H1 (cell line): ENCODE measurements around the gene SLC25A21. TPM values are rescaled to one million over a fixed set of nuclear protein-coding genes. Genes with fewer than 3 reads are reported as not detected.

Experiments
- BRCA1 ChIP-seq: IDR thresholded peaks from 2 replicates; pipeline ENCODE4 v1.6.1; 2012; ENCODE audit warnings: low read depth, low read length, improper control_type of control experiment
- CBX5 ChIP-seq: fragments of 300-800, 300-1000 bp; sonication (generic); IDR thresholded peaks from 2 replicates; pipeline ENCODE4 v1.7.1; 2016; ENCODE audit warnings: antibody characterized with exemption, low read length, low read depth
- CHD7 ChIP-seq: fragments of 300-600 bp; sonication (generic); IDR thresholded peaks from 2 replicates; pipeline ENCODE4 v1.7.1; 2012; ENCODE audit warnings: low read length, moderate library complexity, mild to moderate bottlenecking, inconsistent platforms; ENCODE audit not compliant: insufficient replicate concordance
- CREB1 ChIP-seq: IDR thresholded peaks from 2 replicates; pipeline ENCODE4 v1.6.1; 2012; ENCODE audit warnings: inconsistent platforms
- E2F6 ChIP-seq: IDR thresholded peaks from 2 replicates; pipeline ENCODE4 v1.6.1; 2012; ENCODE audit warnings: inconsistent platforms
- EGR1 ChIP-seq: IDR thresholded peaks from 2 replicates; pipeline ENCODE4 v1.6.1; 2011; ENCODE audit warnings: low read depth, low read length, borderline replicate concordance
- HDAC6 ChIP-seq: IDR thresholded peaks from one replicate; pipeline ENCODE4 v1.7.1; 2012; ENCODE audit warnings: low read depth, mild to moderate bottlenecking, inconsistent platforms, low read length, moderate library complexity
- JUND ChIP-seq: IDR thresholded peaks from 2 replicates; pipeline ENCODE4 v1.6.1; 2011; ENCODE audit warnings: mild to moderate bottlenecking, improper control_type of control experiment, low read length
- POU5F1 ChIP-seq: IDR thresholded peaks from 2 replicates; pipeline ENCODE4 v1.6.1; 2011; ENCODE audit warnings: low read depth, mild to moderate bottlenecking, low read length, moderate library complexity
- TAF7 ChIP-seq: optimal IDR thresholded peaks from 2 replicates; pipeline ENCODE3; 2011; ENCODE audit warnings: low read depth, mild to moderate bottlenecking, inconsistent platforms, low read length, moderate library complexity, borderline replicate concordance
- TCF12 ChIP-seq: IDR thresholded peaks from 2 replicates; pipeline ENCODE4 v1.6.1; 2011; ENCODE audit warnings: low read depth, mild to moderate bottlenecking, low read length
- YY1 ChIP-seq: IDR thresholded peaks from 2 replicates; pipeline ENCODE4 v1.6.1; 2011; ENCODE audit warnings: low read depth, mild to moderate bottlenecking, low read length
- polyA plus RNA-seq, 7 experiments: library from polyadenylated mRNA; depleted of rRNA in 3 of 7; stranded (reverse) in 5 of 7; unstranded in 2 of 7; fragments of >200 nt in 5 of 7; fragments of 200-250 nt in 2 of 7; gene quantifications; 1 replicate in 5 of 7; 2 replicates in 1 of 7; 4 replicates in 1 of 7; pipeline versions ENCODE4 v1.2.1 to v1.2.3, GENCODE V29; 2011 to 2013; ENCODE audit warnings: missing spikeins in 2 of 7, mixed read lengths in 2 of 7
- total RNA-seq: library from RNA; stranded (reverse); fragmentation: NEBNext Ultra II Directional; extraction: Animal tissue kit (Norgen Biotek cat#: 25700); gene quantifications from 2 replicates; pipeline ENCODE4 v1.2.1, GENCODE V29; 2021

Gene SLC25A21
- total and polyA plus RNA-seq, 2 of the 8 experiments (the other 6 are each of a cell fraction or from before 2014, with no cell fraction given) = 6.9 to 15.7 TPM

- TF ChIP-seq CHD7 = no peak
- TF ChIP-seq YY1 = no peak
- TF ChIP-seq E2F6 = no peak
- no peak for TF ChIP-seq TCF12
- no peak for TF ChIP-seq JUND
- no peak for TF ChIP-seq HDAC6
- TF ChIP-seq TAF7 = no peak
- TF ChIP-seq EGR1 = no peak
- no peak for TF ChIP-seq BRCA1
- TF ChIP-seq CREB1 = no peak
- no peak for TF ChIP-seq POU5F1
- TF ChIP-seq CBX5 = no peak
These were observed 183.4 kb downstream of the SLC25A21 start (continued) for GRCh38 chr14:36988989-36989388.
